Ectodermal cell (in vitro differentiated cells): ENCODE measurements around the gene NEK5.
A peak's percentile ranks its signal among the peaks of the same experiment; 100 is the strongest.

Experiments used
- H3K27ac ChIP-seq: 2 replicates; pipeline ENCODE4 v1.7.0; 2013; ENCODE audit warnings: mild to moderate bottlenecking, low read depth, low read length; ENCODE audit not compliant: insufficient read depth, poor library complexity, severe bottlenecking
- H3K27me3 ChIP-seq: 2 replicates; pipeline ENCODE4 v1.7.0; 2013; ENCODE audit warnings: mild to moderate bottlenecking, low read length; ENCODE audit not compliant: insufficient read depth, control insufficient read depth, poor library complexity, severe bottlenecking
- H3K36me3 ChIP-seq: one replicate; pipeline ENCODE4 v1.7.0; 2013; ENCODE audit warnings: low read length; ENCODE audit not compliant: control insufficient read depth, insufficient read depth
- H3K4me1 ChIP-seq: one replicate; pipeline ENCODE4 v1.7.0; 2013; ENCODE audit warnings: low read length; ENCODE audit not compliant: control insufficient read depth, insufficient read depth
- H3K4me3 ChIP-seq: 2 replicates; pipeline ENCODE4 v1.7.0; 2013; ENCODE audit warnings: low read depth, low read length, control low read depth; ENCODE audit not compliant: insufficient read depth
- H3K9me3 ChIP-seq: 2 replicates; pipeline ENCODE4 v1.7.0; 2013; ENCODE audit warnings: mild to moderate bottlenecking, low read length, moderate library complexity; ENCODE audit not compliant: control insufficient read depth
- WGBS, 2 experiments: methylation state at CpG; one replicate each; pipeline ENCODE4 v1.1.7; 2013; ENCODE audit warnings: missing lambda C conversion rate in 2 of 2; 5-methylcytosine and 5-hydroxymethylcytosine counted together

The NEK5 gene

DNA sequence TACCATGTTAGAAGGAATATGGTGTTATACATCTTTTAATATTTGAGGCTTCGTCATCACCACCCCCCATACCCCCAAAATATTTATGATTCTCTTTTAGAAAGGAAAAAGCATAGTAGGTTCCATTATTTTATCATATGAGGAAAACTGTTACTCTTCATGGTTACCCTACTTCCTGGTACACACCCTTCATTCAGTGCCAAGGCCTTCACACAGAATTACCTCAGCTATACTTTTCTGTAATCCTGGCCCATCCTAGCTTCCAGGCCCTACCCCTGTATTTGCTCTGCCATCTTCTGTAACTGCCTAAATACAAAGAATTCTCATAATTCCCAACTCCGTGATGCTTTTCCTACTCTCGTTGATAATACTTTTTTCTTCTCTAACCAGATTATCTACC, 108.7 kb downstream of the NEK5 start:
- Histone ChIP-seq H3K27ac (no peak overlapping the region), H3K9me3 (no peaks in the 10 kb centered on the region), H3K27me3 (no peaks in the 10 kb centered on the region), H3K36me3 (peaks cover 28% of the 10 kb centered on the region), H3K4me3 (no peak overlapping the region), H3K4me1 (no peaks in the 10 kb centered on the region)
- 86 to 97% methylated on average over 2 of the region's 3 CpGs for WGBS, 2 experiments

DNA sequence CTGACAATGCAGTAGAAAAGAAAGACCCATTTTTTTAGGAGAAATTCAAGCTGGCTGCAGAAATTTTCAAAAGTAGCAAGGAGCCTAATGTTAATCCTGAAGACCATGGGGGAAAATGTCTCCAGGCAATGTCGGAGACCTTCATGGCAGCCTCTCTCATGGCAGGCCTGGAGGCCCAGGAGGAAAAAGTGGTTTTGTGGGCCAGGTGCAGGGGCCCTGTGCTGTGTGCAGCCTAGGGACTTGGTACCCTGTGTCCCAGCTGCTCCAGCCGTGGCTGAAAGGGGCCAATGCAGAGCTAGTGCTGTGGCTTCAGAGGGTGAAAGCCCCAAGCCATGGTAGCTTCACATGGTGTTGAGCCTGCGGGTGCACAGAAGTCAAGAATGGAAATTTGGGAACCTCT, 112.6 kb downstream of the NEK5 start:
- no peak overlapping the region for H3K27ac ChIP-seq
- no peaks in the 10 kb centered on the region for H3K9me3 ChIP-seq
- H3K27me3 ChIP-seq, result peaks cover 4% of the 10 kb centered on the region
- H3K4me3 ChIP-seq, result no peak overlapping the region
- peaks cover 20% of the 10 kb centered on the region for H3K36me3 ChIP-seq
- 90 to 92% methylated on average over 3 of the region's 3 CpGs for WGBS, 2 experiments
- H3K4me1 ChIP-seq, result no peaks in the 10 kb centered on the region

DNA sequence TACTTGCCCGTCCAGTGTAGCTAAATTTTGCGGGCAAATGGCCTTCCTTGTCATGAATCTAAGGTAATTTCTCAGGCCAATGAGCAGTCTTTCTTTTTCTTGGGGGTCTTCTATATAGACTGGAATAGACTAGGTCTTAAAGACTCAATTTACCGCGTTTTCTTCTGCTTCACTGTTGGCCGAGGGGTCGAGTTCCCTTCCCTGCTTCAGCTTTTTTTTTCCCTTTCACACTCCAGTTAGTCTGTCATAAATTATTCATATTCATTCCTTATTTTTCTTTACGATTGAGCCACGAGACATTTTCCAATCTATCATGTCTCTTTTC, 116.4 kb downstream of the NEK5 start:
- Histone ChIP-seq H3K27ac (peak overlapping the region; percentile 40), H3K27me3 (peaks cover 25% of the 10 kb centered on the region), H3K4me3 (peak overlapping the region; percentile 89), H3K4me1 (no peaks in the 10 kb centered on the region), H3K9me3 (no peaks in the 10 kb centered on the region), H3K36me3 (peaks cover 3% of the 10 kb centered on the region)
- WGBS, 2 experiments, result 0 to 2% methylated on average over 8 of the region's 8 CpGs

DNA sequence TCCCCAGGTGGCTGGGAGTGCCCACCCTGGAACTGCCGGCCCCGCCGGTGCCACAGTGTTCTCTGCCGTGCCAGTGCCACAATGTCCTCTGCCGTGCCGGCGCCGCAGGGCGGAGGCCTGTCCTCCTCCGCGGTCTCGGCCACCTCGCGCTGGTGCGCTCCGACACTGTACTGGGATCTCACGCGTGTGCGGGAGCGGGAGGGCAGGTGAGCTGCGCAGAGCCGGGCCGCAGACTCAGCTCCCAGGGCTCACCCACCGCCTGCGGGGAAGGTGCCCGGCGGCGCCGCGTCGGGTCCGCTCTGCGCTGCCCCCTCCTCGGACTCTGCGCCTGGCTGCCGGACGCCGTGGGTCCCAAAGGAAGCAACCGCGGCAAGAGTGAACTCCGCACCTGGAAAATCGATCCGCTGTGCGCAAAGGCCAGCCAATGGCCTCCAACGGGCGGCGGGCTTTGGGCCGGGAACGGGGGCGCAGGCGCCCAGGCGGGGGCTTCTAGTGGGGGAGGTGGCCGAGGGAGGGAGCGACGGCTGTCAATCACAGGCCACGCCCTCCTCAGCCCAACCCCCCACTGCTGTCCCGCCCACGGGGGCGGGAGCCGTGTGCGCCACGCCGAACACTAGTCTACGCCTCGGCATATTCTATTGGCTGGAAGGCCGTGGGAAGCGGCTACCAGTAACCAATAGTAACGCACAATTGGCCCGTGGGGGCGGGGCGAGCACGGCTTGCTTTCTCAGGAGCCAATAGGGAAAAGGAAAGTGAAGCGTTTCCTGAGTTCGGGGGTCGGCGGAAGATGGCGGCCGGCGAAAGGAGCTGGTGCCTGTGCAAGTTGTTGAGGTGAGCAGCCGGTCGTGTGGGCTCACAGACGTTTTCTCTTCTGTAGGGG, 117.0 kb downstream of the NEK5 start, which contains the start of gene ALG11:
ALG11 (plus strand) TSS at position 767 of the 880 bp plus-strand sequence; CDS start at position 788, 21 bp downstream.
- Histone ChIP-seq H3K9me3 (no peaks in the 10 kb centered on the region), H3K27ac (peak within 1 kb of the TSS; percentile 40), H3K4me1 (no peaks in the 10 kb centered on the region), H3K4me3 (peak within 1 kb of the TSS; percentile 89), H3K27me3 (peaks cover 25% of the 10 kb centered on the region), H3K36me3 (peaks cover 3% of the 10 kb centered on the region)
- WGBS, 2 experiments, result 0% methylated on average over 82 of the region's 82 CpGs

DNA sequence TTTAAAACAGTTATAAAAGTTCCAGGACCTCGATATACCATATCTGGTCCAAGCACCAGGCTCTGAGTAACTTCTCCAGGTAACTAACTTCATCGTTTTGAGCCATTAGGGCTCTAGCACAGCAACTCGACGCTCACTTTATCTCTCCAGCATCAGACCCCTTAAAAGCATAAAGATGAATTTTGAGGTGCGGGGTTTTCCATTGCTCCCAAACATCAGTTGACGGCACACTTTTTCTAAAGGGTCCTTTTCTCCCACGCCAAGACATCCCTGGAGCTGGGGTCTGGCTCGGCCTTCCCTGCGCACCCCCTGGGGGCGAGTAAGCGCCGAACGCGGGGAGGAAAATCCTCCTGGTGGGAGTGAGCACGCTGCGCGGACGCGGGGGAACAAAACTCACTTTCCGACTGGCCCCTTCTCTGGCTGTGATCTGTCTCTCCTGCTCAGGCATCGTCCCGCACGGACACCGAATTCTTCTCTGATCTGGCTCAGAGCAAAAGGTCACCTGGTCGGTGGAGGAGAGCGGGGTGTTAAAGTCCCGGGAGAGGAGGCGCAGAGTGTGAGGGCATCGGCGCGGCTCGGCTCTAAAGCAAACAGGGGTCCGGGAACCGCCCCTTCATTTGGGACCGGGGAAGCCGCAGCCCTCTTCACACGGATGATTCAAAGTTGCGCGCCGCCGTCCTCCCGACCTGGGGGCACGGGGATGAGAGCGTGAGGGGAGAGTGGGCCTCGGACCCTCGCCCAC, 117.8 kb downstream of the NEK5 start, which contains the start of gene ATP7B:
ATP7B (minus strand) TSS at position 561 of the 742 bp plus-strand sequence; CDS start at position 448, 113 bp downstream.
- Histone ChIP-seq H3K27ac (peak within 1 kb of the TSS; percentile 40), H3K27me3 (peaks cover 25% of the 10 kb centered on the region), H3K4me1 (no peaks in the 10 kb centered on the region), H3K9me3 (no peaks in the 10 kb centered on the region), H3K4me3 (peak within 1 kb of the TSS; percentile 89), H3K36me3 (peaks cover 3% of the 10 kb centered on the region)
- 4 to 5% methylated on average over 46 of the region's 46 CpGs for WGBS, 2 experiments

DNA sequence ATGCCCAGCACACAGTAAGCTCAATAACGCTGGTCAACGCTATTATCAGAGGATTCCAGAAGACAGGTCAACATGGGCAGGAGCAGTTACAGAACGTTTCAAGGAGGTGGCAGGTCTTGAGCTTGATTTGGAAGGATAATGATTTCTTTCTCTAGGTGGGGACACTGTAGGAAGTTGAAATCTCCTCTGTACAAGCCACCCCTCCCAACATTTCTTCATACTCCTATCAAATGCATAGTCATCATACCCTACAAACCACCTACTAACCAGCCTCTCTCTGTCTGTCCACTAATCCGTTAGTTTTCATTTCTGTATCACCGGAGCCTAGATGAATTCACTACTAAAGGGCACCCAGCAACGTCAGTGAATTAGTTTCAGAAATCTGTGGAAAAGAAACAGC, 118.9 kb downstream of the NEK5 start:
- Histone ChIP-seq H3K27ac (no peak overlapping the region), H3K4me3 (no peak overlapping the region), H3K9me3 (no peaks in the 10 kb centered on the region), H3K36me3 (no peaks in the 10 kb centered on the region), H3K4me1 (no peaks in the 10 kb centered on the region), H3K27me3 (peaks cover 25% of the 10 kb centered on the region)
- 78 to 79% methylated on average over 6 of the region's 6 CpGs for WGBS, 2 experiments

DNA sequence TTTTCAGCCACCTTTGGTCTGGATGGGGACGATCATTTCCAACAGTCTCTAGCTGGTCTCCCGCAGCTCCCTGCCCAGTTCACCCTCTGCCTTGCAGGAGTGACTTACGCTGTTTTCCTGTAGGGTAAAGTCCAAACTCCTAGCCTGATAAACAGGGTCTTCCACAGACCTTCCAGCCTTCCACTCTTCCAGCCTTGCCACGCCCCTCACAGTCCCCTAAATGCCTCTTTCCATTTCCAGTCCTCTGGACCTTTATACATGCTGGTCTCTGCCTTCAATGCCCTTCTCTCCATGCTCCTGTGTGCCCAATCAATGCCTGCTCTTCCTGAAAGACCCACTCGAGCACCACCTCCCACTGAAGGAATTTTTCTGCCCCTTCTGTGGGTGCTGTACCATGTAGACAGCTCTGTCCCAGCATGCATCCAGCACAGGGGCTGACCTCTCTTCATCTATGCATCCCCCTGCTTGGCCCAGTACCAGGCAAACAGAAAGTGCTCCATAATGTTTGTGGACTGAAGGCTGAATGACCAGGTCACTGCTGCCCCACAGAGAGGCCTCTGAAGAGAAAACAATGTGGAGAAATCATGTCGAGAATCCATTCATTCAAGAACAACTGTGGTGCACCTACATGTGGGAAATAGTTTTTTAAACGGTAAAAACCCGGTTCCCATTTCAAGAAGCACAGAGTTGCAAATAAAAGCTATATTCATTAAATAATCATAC, 122.2 kb downstream of the NEK5 start:
- Histone ChIP-seq H3K4me3 (no peak overlapping the region), H3K27ac (no peak overlapping the region), H3K4me1 (no peaks in the 10 kb centered on the region), H3K36me3 (no peaks in the 10 kb centered on the region), H3K27me3 (peaks cover 24% of the 10 kb centered on the region), H3K9me3 (no peaks in the 10 kb centered on the region)
- 88 to 91% methylated on average over 8 of the region's 8 CpGs for WGBS, 2 experiments

DNA sequence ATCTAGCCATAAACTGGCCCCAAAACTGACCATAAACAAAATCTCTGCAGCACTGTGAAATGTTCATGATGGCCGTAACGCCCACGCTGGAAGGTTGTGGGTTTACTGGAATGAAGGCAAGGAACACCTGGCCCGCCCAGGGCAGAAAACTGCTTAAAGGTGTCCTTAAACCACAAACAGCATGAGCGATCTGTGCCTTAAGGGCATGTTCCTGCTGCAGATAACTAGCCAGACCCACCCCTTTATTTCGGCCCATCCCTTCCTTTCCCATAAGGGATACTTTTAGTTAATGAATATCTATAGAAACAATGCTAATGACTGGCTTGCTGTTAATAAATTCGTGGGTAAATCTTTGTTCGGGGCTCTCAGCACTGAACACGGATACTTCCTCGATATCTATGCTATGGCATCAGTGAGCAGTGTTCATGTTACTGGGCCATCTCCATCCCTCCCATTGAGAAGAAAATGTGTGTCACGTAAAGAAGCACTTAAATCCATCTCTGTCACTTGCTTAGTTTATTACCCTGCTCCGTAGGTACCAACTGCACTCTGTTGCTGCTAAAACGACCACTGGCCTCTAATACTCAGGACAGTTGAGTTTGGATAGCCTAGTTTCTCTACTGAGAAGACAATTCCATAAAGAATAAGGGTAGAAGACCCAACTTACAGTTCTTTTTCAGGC, 122.9 kb downstream of the NEK5 start:
- 94 to 95% methylated on average over 12 to 13 of the region's 13 CpGs for WGBS, 2 experiments
- no peak overlapping the region for H3K27ac ChIP-seq
- H3K4me3 ChIP-seq, result no peak overlapping the region
- H3K4me1 ChIP-seq, result no peaks in the 10 kb centered on the region
- no peaks in the 10 kb centered on the region for H3K36me3 ChIP-seq
- H3K9me3 ChIP-seq, result no peaks in the 10 kb centered on the region
- peaks cover 17% of the 10 kb centered on the region for H3K27me3 ChIP-seq

DNA sequence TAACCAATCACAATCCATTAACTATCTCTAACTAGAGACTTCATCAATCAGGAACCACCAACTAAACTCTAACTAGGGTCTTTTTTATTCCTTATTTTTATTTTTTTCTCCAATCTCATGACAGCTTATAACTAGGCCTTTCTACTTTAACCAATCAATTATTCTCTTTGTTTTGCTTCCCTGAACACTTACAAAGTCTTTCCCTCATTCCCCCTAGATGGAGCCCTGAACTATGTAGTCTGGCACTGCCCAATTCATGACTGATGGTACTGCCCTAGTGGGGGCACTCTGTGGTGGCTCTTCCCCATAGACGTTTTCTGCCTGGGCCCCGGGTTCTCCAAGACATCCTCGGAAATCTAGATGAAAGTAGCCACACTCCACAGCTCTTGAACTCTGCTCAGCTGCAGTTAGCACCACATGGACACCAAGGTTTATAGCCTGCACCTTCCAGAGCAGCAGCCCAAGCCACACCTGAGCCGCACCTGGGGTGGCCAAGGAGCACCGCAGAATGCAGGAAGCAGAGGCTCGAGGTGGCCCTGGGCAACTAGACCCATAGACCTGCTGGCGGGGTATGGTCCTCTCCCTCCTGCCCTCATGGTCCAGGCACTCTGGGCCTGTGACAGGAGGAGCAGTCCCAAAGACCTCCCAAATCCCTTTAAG, 124.2 kb downstream of the NEK5 start:
- H3K27me3 ChIP-seq, result peaks cover 4% of the 10 kb centered on the region
- no peaks in the 10 kb centered on the region for H3K4me1 ChIP-seq
- no peak overlapping the region for H3K27ac ChIP-seq
- H3K9me3 ChIP-seq, result no peaks in the 10 kb centered on the region
- no peak overlapping the region for H3K4me3 ChIP-seq
- no peaks in the 10 kb centered on the region for H3K36me3 ChIP-seq
- 92 to 94% methylated on average over 7 of the region's 7 CpGs for WGBS, 2 experiments
